NCI-H187 treated with DMSO at 0.1 percent for 48 hours (cell line): ENCODE data around the gene BCL2L14.
A peak's percentile ranks its signal among the peaks of the same experiment; 100 is the strongest.

ENCODE experiments used
- DNase-seq: peaks from one replicate; lab custom pipeline; 2025; lab: John Stamatoyannopoulos, UW

The BCL2L14 gene

GRCh38 chr12:12070674-12071656, at the start of gene BCL2L14:
TSS of gene BCL2L14 (plus strand) at chr12:12070939. CDS start at chr12:12079306, 8,367 bp downstream.
- no peak for DNase-seq

DNA sequence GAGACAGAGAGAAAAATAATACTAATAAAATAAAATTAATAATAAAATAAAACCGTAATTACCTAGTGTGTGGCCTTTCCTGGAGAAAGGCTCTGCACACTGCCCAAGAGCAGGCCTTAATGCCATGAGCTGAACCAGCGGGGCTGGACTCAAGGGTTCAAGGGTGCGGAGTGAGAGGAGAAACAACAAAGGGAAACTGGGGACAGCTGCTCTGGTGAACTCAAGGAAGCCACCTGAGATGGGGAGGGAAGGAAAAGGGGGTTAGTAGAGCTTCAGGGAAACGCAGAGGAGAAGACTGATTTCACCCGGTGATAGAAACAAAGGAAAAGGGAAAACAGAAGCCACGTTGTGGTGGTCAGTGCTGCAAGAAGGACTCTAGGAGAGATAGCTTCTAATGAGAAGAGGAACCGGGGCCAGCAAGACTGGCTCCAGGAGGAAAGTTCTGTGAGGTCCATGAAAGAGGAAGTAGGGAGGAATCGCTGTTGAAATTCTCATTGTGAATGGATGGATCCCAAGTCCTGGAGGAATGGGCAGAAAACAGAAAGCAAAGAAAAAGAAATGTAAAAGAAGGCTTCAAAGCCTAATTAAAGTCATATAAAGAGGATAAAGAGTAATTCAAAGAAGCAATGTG, 48.3 kb upstream of the BCL2L14 start:
- DNase-seq: no peak

GRCh38 chr12:12023456-12023855, 47.3 kb upstream of the BCL2L14 start:
- no peak for DNase-seq

GRCh38 chr12:12024911-12025682, 45.6 kb upstream of the BCL2L14 start:
- DNase-seq: no peak

DNA sequence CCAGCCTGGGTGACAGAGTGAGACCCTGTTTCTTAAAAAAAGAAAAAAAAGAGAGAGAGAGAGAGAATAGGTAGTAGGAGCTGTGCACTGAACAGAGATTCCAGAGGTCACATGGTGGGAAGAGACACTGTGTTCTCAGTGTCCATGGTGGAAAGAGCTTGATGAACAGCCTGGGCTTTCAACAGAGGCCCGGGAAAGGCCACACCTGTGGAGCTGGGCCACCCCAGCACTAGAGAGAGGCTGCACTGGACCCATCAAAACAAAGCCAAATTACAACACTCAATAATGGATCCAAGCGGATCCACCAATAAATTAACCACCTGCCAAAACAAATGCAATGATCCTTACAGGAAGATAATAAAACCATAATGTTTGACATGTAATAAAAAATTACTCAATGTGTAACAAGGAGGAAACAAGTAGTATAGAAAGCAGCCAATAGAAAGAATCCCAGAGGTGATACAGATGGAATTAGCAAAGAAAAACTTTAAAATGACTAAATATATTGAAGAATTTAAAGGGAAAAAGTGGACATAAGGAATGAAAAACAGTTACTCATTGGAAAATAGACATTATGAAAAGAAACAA, 44.8 kb upstream of the BCL2L14 start:
- DNase-seq: no peak

DNA sequence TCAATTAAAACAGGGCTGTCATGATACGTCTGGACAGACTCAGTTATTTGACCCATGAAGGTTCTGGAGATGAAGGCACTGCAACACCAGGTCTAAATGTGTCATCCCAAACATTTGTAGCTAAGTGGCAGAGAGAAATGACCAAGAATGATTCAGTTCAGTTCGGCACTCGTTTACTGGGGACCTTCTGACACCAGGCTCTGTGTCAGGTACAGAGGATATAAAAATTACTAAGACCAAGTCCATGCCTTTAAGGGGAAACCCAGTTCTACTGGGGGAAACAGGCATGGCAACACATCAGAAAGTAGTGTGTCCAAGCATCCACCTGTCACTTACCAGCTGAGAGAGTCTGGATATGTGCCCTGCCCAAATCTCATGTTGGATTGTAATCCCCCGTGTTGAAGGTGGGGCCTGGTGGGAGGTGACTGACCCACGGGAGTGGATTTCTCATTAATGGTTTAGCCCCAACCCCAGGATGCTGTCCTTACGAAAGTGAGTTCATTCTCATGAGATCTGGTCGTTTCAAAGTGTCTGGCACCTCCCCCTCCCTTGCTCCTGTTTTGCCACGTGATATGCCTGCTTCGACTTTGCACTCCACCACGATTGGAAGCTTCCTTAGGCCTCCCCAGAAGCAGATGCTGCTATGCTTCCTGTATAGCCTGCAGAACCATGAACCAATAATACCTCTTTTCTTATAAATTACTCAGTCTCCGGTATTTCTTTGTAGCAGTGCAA, 41.9 kb upstream of the BCL2L14 start:
- no peak for DNase-seq

GRCh38 chr12:12029653-12030052, 41.1 kb upstream of the BCL2L14 start:
- DNase-seq: no peak

DNA sequence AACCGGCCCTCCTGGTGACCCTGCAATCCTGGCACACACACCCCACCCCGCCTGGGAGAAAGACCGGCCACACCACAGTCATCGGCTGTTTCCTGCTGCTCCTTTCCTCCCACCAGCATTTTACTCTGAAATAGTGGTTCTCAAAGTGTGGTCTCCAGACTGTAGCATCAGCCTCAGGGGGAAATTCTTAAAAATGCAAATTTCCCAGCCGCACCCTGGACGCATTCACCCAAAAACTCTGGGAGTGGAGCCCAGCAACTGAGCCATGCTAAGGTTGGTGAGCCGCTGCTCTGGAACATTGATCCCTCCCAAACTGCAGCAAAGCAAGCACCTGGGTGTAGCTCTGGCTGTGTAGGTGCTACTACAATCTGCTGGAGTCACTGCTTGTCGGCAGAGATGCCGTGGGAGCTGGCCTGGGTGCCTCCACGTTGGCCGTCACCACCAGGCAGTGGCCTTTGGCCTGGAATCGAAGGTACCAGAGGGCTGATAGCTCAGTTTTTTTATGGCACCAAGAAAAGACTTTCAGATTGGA, 38.4 kb upstream of the BCL2L14 start:
- DNase-seq: no peak

DNA sequence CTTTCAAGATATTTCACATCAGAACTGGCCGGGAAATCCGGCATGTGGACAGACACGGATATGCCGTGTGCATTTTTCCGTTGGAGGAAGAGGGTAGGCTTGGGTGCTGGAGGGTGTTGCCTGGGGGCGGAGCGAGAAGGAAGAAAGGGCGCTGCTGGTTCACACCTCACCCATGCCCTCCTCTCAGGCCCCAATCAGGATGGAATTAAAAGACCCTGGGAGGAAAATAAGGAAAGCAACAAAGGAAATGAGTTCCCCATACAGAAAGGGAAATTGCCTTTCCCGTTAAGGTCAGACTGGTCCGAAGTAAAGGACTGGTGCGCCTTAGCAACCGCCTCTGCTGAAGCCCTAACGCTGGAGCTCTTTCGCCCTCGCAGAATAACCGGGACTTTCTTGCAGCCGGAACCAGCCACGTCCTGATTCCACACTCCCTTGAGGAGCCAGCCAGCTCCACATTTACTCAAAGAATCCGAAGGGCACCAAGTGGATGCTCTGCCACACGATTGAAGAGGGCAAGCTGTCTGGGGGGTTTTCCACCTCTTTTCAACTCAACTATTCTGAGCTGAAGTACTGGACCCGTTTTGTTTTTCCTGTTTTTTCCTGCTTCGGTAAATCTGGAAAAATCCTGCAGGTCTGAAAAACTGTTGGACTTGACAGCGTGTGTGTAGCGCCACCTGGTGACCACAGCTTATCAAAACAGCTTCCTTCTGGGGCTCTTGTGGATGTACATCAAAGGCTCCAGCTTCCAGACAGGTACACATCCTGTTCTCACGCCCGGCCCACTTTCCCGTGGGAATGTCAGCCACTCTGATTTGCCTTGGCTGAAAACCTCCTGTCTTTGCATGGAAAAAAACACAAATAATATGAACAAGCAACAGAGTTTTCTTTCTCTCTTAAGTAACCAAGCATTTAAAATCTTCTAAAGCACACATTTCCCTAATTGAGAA, 37.6 kb upstream of the BCL2L14 start:
- DNase-seq: peak; percentile 9

DNA sequence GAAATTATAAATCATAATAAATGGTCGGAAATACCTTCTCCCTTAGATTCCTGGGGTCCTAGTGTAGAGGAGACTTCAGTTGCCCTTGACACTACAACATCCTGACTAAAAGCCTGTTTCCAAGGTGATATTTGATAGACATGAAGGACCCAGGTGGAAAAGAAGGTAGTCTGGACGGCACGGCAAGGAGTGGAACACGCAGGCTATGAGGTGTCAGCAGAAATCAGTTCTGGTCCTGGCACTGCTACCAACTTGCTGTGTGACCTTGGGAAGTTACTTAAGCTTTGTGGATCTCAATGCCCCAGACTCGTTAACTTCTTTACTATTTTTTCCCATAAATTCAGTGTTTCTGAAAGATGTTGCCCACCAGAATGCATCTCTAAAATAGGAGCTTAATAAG, 36.9 kb upstream of the BCL2L14 start:
- DNase-seq: no peak

GRCh38 chr12:12034344-12034743, 36.4 kb upstream of the BCL2L14 start:
- no peak for DNase-seq

- no peak for DNase-seq
Measured at GRCh38 chr12:12035229-12035628, 35.5 kb upstream of the BCL2L14 start.

- no peak for DNase-seq
Measured at GRCh38 chr12:12036901-12037300, 33.8 kb upstream of the BCL2L14 start.

DNA sequence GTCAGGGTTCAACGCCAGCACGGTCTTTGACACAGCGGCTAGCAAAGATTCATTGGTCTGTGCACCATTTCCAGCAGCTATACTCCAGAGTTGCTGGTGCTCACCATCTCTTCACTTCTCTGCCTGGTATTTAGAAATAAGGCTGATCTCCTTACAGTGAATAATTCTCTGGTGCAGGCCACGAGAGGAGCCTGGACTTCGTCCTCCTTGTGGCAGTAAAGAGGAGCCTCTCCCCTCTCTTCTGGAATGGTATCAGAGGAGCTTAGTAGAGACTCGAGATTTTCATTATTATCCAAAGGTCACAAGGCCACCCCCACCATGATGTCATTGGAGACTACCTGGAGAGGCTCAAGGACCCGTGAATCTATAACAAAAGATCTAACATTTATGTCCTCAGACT, 30.8 kb upstream of the BCL2L14 start:
- no peak for DNase-seq

GRCh38 chr12:12046401-12046800, 24.3 kb upstream of the BCL2L14 start:
- no peak for DNase-seq

GRCh38 chr12:12047682-12048081, 23.1 kb upstream of the BCL2L14 start:
- no peak for DNase-seq

DNA sequence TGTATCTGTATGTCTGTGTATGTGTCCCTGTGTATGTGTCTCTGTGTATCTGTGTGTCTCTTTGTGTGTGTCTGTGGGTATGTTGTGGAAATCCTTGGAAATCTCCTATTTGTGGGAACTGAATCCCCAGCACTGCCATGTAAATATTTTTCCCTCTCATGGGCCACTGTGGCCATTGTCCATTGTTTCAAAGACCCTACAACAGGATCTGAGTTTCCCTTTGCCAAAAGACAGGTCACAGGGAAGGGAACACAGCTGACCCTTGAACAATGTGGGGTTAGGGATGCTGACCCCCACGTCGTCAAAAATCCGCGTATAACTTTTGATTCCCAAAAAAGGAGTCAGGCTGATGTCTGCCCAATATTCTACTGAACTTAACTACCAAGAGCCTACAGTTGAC, 22.5 kb upstream of the BCL2L14 start:
- no peak for DNase-seq

- no peak for DNase-seq
Measured at GRCh38 chr12:12048714-12049113, 22.0 kb upstream of the BCL2L14 start.

DNA sequence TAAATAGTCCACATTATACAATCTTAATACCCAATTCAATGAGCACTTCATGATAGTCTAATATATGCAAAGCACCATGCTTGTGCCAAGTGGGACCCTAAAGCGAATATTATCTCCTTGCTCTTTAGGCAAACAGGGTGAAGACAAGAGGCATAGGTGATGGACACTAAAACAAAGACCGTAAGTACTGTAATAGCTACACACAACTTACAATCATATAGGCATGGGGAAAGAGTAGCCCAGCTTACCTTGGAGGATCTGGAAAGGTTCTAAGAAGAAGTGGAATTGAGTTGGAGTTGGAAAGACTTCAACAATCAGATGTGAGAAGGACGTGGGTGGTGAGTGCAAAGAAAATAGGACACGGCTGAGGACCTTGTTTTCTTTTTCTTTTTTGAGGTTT, 19.1 kb upstream of the BCL2L14 start:
- DNase-seq: no peak

GRCh38 chr12:12054993-12055392, 15.7 kb upstream of the BCL2L14 start:
- no peak for DNase-seq
